ENCODE measurements around the gene MTM1.

Gene MTM1
- total RNA-seq, result 16.0 to 54.3 (median 33.2) reads per million in 17 experiments

DNA sequence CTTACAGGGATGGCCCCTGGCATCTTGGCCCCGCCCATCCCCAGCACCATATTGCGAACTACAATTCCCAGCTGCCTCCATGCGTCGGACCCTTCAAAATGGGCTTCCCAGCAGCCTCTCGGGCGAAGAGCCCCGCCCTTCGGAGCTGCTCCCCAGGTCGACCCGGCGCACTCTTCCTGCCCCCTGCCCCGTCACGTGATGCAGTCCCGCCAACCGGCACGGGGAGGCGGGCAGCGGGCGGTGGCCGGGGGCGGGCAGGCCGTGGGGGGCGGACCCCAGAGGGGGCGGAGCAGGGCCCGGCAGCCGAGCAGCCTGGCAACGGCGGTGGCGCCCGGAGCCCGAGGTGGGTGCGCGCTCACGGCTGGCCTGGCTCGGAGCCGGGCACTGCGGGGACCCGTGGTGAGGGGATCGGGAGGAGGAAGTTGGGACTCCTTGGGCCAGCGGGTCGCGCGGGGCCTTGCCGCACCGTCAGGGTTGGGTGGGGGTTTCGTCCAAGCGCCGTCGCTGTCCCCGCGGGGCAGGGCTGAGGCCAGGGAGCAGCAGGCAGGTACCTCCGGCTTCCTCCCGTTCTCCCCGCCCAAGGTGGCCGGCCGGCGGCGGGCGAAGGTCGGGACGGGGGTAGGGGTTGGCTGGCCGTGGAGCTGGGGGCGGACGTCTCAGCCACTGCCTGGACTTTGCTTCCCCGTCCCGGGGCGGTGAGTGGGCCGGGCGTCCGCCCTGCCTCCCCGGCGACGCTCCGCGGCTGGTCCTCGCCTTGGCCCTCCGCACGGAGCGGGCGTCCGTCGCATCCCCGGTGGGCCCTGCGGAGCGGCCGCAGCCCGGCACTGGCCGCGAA, at the start of gene MTM1:
Gene MTM1, plus strand, starts transcription at position 302 of the 835 bp plus-strand sequence. CDS start 23,994 bp downstream, outside the sequence.
- DNase-seq, result peak; percentile 94 to 96 (median 96)

DNA sequence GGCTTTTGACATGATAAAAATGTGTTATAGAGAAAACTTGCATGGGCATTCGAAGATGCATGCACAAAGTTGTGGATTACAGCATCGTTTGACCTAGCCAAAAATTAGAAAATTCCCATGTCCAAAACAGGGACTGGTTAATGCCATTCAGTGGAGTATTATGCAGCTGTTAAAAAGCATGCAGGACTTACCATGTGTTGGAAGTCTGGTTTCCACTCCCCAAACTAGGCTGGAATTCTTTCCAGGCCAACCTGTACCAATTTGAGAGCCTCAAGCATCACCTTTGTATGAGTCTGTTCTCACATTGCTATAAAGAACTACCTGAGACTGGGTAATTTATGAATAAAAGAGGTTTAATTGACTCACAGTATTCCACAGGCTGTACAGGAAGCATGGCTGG, 45.9 kb upstream of the MTM1 start:
- DNase-seq, result no peak

DNA sequence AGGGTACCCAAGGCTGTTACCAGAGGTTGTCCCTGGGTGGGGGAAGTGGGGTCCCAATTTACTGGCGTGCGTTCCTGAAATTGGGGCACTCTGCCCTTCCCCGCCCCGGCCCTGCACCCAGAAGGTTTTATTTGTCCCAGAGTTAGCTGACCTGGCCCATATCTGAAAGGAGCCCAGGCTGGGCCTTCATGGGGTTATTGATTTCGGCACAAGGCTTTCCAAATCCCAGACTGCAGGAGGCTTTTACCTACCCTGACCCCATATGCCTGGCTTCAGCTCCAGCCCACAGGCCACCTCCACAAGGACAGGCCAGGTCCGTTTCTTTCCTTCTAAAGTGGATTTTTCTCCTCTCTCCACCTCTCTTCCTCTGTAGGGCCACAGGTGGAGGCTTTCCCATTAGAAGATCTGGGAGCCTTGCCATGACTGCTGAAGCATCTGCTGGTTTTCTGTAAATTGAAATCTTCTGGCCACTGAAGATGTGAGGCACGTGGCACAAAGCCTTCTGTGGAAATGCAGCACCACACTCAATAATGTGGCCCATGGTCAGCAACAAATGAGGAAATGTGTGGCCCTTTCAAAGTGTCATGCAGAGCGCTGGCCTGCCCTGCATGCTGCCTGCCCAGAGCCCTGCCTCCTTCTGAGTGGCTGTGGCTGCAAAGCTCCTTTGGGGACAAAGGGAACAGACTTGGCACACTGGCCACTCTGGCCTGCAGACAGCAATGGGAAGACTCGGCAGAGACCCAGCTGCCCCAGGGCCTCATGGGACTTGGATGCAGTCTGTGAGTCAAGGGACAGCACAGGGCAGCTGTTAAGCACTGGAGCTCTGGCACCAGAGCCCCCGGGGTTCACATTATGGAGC, 43.1 kb upstream of the MTM1 start:
- DNase-seq, result no peak

DNA sequence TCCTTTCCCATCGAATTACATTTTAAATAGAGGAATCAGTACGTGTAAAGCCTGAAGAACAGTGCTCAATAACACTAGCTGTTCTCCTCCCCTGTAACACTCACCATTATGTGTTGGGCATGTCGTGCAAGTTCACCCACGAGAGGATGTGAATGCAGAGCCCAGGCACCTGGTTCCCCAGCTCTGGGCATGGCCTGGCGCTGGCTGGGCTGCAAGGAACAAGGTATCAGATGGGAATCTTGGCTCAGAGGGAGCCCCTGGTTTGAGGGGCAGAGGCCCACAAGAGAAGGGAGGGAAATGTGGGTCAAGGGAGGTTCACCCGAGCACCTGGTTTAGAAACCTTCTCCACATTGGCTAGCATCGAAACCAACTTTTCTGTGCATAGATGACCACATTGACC, 41.7 kb upstream of the MTM1 start:
- DNase-seq, result no peak

DNA sequence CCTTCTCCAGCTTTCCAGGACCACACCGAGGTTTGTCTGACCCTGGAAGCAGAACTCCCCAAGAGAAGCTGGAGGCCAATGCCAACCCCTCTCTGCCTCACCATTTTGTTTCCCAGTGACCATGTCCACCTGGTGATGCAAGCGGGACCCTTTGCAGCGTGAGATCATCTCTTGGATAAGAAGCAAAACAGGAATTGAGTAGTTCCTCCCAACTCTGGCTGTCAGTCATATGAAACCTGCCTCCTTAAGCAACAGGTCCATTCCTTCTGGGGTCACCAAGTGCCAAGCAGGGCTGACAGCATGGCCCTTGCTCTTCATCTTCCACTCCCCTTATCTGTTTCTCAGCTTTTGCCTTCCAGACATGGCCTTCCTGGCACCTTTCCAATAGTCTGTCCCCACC, 41.3 kb upstream of the MTM1 start:
- DNase-seq, result peak; percentile 18 to 66 (median 62)

DNA sequence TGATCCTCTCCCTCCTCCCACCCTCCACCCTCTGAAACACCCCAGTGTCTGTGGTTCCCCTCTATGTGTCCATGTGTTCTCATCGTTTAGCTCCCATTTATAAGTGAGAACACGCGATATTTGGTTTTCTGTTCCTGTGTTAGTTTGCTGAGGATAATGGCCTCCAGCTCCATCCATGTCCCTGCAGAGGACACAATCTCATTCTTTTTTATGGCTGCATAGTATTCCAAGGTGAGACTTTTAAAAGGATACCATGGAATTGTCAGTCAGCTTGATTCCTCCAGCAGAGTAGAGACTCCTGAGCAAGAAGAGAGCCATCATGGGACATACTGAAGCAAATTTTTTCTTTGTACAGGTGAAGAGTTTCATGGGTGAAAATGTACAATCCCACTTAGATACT, 38.8 kb upstream of the MTM1 start:
- DNase-seq, result no peak

DNA sequence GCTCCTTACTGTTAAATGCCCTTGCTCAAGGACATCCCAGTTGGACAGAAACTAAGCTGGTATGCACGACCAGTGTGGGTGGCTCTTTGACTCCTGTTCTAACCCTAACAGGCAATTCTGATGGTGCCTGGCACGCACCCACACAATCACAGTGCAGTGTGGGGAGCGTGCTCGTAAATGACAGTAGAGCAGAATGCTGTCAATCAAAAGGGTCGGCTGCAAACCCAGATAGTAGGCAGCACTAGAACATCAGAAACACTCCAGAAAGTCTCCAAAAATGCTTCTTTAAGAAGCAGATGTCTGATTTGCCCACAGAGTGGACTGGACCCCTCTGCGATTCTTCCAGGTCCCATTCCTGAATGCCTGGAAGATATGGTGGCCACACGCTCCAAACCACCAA, 37.6 kb upstream of the MTM1 start:
- no peak for DNase-seq

DNA sequence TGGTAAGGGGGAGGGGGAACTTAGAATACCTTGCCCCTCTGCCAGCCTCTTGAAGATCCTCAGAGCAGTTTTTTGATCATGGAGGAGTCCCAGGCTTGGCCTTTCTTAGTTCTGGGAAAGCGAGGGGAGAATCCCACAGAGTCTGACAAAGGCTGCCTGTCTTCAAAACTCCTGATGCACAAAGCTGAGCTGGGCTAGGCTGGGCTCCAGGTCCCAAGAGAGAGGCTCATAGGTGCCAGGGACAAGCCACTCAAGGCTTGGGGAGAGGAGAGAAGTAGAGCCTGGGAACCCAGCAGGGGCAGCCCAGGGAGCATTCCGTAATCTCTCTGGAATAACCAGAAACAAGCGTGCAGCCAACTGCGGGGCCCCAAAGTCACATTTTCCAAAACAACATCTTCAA, 37.0 kb upstream of the MTM1 start:
- no peak for DNase-seq

DNA sequence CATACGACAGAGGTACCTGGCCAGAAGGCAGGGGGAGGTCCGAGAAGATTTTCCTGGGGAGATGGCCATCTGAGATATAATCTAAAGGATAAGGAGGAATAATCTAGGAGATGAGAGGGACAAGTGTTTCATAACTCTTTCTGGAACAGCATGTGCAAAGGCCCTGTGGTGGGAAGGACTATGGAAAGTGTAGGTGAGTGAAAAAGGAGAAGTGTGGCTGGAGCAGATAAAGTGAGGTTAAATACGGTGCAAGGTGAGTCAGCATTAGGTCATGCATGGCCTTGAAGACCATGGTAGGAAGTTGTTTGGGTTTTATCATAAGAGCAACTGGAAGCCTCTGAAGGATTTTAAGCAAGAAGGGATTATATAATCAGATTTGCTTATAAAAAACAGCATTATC, 34.6 kb upstream of the MTM1 start:
- DNase-seq, result no peak

DNA sequence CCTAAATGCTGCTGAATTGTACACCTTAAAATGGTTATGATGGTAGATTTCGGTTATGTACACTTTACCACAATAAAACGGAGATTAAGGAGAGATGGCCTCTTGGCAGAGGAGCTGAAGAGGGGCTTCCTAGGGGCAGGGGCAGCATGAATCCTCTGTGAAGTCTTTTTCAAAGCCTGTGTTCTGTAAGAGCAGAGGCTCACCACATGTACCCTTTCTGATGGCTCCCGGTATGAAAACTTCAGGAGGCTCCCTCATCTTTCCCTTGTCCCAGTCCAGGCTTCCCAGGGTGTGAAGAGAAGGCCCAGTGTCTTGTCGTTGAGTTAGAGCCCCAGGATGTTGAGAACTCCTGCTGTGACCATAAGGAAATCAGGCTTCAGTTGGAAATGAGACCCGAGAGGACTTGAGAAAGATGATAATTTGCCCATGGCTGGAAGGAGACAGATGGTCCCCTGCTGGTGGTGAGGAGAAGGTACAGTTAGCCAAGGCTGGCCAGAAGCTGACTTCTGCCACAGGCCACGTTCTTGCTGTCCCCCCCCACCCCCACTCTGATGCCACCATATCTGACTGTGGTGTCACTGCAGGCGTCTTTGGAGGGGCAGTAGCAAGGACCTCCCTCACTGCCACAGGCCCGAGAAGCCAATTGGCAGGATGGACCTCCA, 31.8 kb upstream of the MTM1 start:
- DNase-seq, result peak in 2 of 4 experiments; percentile 14 to 31

DNA sequence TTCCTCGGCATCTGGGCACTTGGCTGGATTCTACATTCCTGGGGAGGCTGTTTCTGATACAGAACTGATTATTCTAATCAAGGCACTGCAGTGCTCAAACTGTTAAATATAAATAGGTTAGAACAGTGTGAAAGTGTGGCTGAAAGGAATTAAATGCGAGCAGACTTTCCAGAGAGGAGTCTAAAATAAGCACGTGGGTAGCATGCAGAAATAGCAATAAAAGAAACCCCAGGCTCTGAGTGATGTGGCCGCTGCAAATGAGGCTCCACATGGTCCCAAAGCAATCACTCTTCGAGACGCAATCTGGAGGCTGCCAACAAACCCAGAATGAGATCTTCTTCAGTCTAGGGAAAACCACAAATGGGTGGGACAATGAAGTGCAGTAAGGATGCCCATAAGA, 30.6 kb upstream of the MTM1 start:
- DNase-seq, result no peak

DNA sequence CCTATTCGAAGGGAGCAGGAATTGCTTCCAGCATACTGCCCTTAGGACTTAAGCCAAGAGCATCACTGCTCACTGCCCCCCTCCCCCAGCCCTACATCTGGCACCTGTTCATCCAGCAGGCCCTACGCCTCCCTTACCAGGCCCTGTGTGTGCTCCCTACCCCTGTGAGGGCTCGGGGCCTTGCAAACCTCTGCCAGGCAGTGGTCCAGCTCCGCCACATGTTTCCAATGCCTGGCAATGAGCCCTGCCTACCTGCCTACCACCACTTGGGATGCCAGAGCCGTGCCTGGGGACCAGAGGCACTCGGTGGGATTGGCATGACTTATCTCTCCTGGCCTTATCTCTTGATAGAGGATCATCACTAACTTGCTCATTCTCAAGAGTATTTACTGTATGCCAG, 27.5 kb upstream of the MTM1 start:
- DNase-seq, result no peak

DNA sequence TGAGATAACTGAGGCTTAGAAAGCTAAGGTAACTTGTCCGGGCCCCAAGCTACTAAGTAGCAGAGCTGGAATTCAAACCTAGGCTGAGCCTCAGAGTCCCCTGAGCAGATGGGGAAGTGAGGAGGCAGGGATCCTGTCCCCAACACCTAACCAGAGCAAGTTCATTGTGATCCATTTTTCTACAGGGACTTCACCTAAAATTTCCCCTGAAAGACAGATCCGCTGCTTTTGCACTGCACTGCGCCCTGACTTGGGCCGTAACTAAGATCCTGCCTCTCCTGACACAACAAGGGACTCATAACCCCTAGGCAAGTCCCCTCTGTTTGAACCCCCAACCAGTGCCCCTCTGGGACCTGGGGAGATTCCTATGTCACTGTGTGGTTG, 25.6 kb upstream of the MTM1 start:
- no peak for DNase-seq

DNA sequence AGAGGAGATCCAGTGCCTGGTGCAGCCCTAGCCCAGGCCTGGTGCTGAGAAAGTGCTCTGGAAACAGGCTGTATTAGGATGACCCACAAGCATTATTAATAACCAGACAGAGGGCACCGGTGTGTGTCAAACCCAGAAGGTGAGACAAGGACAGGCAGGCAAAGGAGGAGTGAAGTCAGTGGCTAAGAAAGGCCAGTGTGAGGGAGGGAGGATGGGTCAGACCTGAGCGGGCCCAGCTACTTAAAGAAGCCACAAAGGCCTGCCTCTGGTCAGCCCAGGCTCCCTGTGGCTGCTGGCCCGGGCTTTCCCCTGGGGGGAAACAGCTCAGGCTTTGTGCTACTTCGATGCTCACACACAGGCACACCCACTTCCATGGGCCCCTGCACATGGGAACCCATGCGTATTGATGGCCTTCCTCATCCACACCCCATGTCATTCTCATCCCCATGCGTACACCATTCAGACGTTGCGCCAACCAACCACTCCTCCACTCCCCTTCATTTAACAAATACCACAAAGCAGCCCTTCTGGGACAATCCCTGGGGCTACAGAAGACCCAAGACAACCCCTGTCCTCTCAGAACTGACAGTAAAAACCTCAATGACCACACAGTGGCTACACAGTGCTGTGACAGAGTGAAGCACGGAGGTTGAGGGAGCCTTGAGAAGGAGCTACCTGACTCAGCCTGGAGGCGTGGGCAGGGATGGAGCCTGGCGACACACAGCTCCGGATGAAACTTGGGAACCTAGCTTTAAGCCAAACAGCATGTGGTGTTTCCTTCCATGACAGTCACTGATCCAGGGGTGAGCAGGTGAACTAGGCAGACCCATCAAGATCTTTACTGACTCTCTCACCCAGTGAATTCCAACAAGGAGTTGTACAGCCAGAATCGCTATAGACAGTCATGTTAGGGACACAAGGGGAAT, 24.9 kb upstream of the MTM1 start:
- DNase-seq, result no peak

DNA sequence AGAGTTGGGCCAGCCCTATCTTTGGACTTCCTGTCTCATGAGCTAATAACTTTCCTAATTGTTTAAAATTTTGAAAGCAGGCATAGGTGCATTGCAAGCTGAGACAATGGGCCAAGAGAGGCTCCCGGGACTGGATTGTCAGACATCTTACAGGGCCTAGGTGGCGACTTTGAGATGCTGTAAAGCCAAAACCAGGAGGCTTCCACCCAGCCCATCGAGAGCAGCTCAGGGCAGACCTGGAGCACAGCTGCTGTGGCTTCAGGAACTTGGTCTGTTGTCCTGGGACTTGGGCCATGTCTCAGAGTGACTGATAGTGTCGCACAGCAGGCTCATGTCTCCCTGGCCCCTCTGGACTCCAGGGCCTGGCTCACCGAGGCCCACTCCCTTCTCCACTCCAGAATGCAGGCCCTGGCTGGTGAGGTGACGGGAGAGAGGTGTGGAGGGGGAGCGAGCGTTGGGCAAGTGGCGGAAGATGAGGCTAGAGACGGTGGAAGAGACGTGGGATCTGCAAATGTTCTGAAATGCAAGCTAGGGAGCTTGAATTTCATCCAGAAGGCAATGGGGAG, 24.1 kb upstream of the MTM1 start:
- no peak for DNase-seq

DNA sequence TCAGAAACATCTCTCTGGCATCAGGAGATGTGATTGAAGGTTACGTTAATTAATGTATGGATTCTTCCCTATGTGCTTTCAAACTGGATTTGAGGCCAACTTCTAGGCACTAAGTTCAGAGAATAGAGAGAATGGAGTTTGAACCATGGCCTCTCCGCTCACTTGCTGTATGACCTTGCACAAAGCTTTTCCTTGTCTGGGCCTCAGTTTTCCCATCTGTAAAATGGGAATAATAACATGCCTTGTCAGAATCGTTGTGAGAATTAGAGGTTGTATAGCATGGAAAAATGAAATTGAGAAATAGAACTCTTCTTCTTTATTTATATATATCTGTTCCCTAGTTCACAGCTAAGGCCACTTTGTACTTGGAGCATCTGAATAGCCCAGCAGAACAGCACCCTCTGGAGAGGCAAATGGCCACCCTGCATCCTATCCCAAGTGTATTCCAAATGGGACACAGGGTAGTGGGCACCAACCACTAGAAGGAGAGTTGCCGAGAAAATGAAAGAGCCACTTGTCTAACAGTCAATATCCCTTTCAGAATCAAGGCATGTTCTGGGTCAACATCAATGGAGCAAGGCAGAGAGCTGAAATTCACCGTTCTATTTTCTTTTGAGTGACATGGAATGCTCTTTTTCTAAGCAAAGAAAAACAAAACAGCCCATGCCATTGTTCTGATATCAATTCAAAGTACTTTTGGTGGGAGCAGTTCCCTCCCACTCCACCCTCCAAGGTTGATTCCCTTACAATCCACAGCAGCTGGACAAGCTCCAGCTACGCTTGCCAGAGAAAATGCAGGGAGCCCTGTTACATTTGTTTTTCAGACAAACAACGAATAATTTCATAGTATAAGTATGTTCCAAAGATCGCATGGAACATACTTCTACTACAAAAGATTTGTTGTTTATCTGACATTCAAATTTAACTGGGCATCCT, 23.3 kb upstream of the MTM1 start:
- DNase-seq, result no peak

DNA sequence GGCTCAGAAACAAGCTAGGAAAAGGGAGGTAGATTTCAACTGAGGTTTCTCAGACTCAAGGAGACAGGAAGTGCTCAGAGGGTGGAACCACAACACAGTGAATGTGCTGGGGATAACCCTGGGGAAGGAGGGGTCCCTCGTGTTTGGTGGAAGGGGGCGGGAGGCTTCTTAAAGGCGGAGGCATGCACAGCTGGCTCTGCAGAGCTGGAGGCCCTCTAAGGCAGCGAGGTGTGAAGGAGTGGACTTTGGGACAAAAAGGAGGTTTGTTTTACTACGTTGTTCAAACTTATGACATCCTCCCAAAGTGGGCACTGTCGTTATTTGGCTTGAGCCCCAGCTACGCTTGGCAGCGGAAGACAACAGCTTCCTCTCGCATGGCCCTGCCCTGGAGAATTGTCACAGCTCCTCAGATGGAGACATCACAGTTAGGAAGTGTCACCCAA, 21.7 kb upstream of the MTM1 start:
- DNase-seq, result peak in 3 of 4 experiments; percentile 11 to 17 (median 14)

DNA sequence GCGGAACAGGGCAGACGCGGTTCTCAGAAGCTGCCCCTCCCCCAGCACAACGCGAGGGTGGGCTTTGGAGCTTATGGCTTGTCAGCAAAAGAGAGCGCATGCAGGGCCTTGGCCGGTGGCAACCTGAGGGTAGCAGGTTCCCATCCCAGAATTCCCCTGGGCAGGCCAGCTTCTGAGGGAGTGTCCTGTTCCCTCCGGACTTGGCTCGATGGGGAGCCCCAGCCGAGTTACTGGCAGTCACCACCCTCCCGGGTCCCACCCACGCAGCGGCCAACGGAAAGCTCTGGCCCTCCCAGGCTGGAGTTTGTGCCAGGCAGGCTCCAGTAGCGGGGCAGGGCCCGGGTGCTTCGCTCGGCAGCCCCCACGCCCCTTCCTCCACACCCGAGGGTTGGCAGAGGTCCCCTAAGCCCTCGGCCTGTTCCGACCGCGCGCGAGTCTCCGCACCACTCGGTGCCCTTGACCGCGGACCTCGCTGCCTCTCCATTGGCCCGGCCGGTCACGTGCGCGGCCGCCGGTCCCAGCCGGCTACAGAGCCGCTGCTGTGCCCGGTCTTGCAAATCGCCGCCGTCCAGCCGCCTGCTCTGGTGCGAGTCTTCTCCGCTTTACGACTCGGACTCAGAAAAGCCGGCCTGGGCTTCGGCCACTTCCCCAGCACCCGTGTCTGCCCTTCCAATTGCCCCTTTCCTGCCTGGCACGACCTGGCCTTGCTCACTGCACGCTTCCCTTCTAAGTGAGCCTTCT, 20.9 kb upstream of the MTM1 start:
- DNase-seq, result peak; percentile 43 to 80 (median 64)

DNA sequence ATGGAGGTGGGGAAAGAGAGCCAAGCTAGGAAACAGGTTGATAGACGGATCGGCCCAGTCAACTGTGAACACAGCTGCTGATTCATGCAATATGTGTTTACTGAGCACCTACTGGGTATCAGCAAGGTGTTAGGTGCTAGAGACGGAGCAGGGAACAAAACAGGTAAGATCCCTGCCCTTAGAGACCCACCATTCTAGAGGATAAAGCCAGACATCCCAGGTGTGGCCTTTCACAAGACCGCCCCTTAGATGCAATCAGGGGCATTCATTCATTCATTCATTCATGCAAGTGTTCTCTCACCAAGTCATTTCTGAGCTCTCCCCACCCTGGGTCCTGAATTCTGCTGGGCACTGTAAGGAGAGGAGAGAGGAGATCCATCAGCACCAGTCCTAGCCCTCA, 20.2 kb upstream of the MTM1 start:
- no peak for DNase-seq

DNA sequence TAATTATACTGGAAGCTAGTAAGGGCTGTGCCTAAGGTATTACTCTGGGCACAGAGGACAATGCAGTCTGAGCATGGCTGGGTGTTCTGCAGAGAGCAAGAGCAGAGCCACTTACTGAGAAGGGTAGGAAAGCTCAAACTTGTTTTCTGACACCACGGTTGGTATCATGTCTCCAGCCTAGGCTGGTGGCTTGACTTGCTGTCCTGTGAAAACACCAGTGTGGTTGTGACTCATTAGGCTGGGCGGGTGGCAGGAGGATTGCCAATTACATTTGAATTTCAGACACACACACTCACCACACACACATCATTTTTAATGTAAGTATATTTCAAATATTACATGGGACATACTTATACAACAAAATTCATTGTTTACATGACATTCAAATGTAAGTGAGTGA, 19.7 kb upstream of the MTM1 start:
- DNase-seq, result peak; percentile 13 to 35 (median 30)

All from suppressor macrophage (primary cell).